Tibial artery (tissue), 4 donors: ENCODE measurements around the gene GRB7.

Source experiments
- DNase-seq, 2 donors: peaks; one replicate each; pipeline ENCODE4 v3.0.0-alpha.2; 2019
- H3K27ac ChIP-seq, 2 donors: fragments of 200-600 bp; sonication (generic) in 1 of 2; 1 replicate in 1 of 2; 2 replicates in 1 of 2; pipeline ENCODE4 v1.5.1; 2018 to 2019; ENCODE audit warnings: mild to moderate bottlenecking in 1 of 2
- H3K27me3 ChIP-seq, 2 donors: fragments of 200-600 bp; sonication (generic) in 1 of 2; one replicate each; pipeline versions ENCODE4 v1.5.1 to v1.6.0; 2016 to 2019
- H3K36me3 ChIP-seq, 3 donors: fragments of 200-600 bp; sonication (generic) in 2 of 3; one replicate each; pipeline ENCODE4 v1.5.1; 2016 to 2019; ENCODE audit warnings: mild to moderate bottlenecking in 2 of 3
- H3K4me1 ChIP-seq, 4 donors: fragments of 200-600 bp; sonication (generic) in 2 of 4; 1 replicate in 3 of 4; 2 replicates in 1 of 4; pipeline ENCODE4 v1.5.1; 2016 to 2019
- H3K4me3 ChIP-seq, 2 donors: fragments of 200-600 bp; sonication (generic) in 1 of 2; 1 replicate in 1 of 2; 2 replicates in 1 of 2; pipeline ENCODE4 v1.5.1; 2018 to 2019; ENCODE audit warnings: mild to moderate bottlenecking in 2 of 2
- H3K9me3 ChIP-seq, 3 donors: fragments of 200-600 bp; sonication (generic) in 1 of 3; one replicate each; pipeline ENCODE4 v1.5.1; 2016 to 2019
- CTCF ChIP-seq, 2 experiments: fragments of 200-600 bp in 1 of 2; fragments of 450-650 bp in 1 of 2; IDR thresholded peaks; one replicate each; pipeline ENCODE4 v1.5.1; 2017 to 2019; ENCODE audit warnings: antibody characterized with exemption in 2 of 2, mild to moderate bottlenecking in 1 of 2, moderate library complexity in 1 of 2
- intact Hi-C: fragments of 100-400 bp; cut with DNase I; formaldehyde crosslinking; loops from one replicate; pipeline ENCODE4 v1.15.0; 2023; ENCODE audit warnings: low total_unique reads

GRB7 gene

GRCh38 chr17:39756380-39757079, 18.8 kb downstream of the GRB7 start:
- Histone ChIP-seq H3K9me3 (no peaks in the 10 kb centered on the region), H3K27me3 (peaks cover 0 to 13% of the 10 kb centered on the region in 2 donors), H3K27ac (no peak overlapping the region), H3K4me3 (no peak overlapping the region), H3K36me3 (no peaks in the 10 kb centered on the region), H3K4me1 (peaks cover 0 to 21% (median 12%) of the 10 kb centered on the region in 4 donors)
- intact Hi-C loops, result loop anchor here (10.0 kb wide), 1 partner anchor 218 kb away; no protein-coding TSS in a partner anchor
- peak in 1 of 2 donors; percentile 45 for DNase-seq
- no peak for TF ChIP-seq CTCF (IDR thresholded peaks at IDR 0.05)

GRCh38 chr17:39757176-39757662, 19.5 kb downstream of the GRB7 start:
- no peak for TF ChIP-seq CTCF (IDR thresholded peaks at IDR 0.05)
- intact Hi-C loops, result loop anchor here (10.0 kb wide), 1 partner anchor 218 kb away; no protein-coding TSS in a partner anchor
- no peak overlapping the region for H3K27ac ChIP-seq
- H3K9me3 ChIP-seq, result no peaks in the 10 kb centered on the region
- peak in 1 of 2 donors; percentile 19 for DNase-seq
- H3K27me3 ChIP-seq, result peaks cover 0 to 17% of the 10 kb centered on the region in 2 donors
- H3K4me1 ChIP-seq, result peaks cover 0 to 21% (median 12%) of the 10 kb centered on the region in 4 donors
- H3K4me3 ChIP-seq, result no peak overlapping the region
- no peaks in the 10 kb centered on the region for H3K36me3 ChIP-seq

- H3K9me3 ChIP-seq, result no peaks in the 10 kb centered on the region
- H3K36me3 ChIP-seq, result no peaks in the 10 kb centered on the region
- no peak for DNase-seq
- peaks cover 0 to 21% of the 10 kb centered on the region in 2 donors for H3K27me3 ChIP-seq
- H3K27ac ChIP-seq, result no peak overlapping the region
- no peak for TF ChIP-seq CTCF (IDR thresholded peaks at IDR 0.05)
- H3K4me1 ChIP-seq, result peaks cover 0 to 17% (median 11%) of the 10 kb centered on the region in 4 donors
- intact Hi-C loops, result loop anchor here (10.0 kb wide), 1 partner anchor 217 kb away; no protein-coding TSS in a partner anchor
- H3K4me3 ChIP-seq, result no peak overlapping the region
Measured at GRCh38 chr17:39757931-39758873, 20.5 kb downstream of the GRB7 start.

GRCh38 chr17:39759204-39759603, 21.5 kb downstream of the GRB7 start:
- no peak overlapping the region for H3K27ac ChIP-seq
- intact Hi-C loops, result loop anchor here (10.0 kb wide), 1 partner anchor 216 kb away; no protein-coding TSS in a partner anchor

More at GRCh38 chr17:39759204-39759603, 21.5 kb downstream of the GRB7 start:
- peaks cover 0 to 8% (median 4%) of the 10 kb centered on the region in 4 donors for H3K4me1 ChIP-seq
- no peaks in the 10 kb centered on the region for H3K36me3 ChIP-seq
- TF ChIP-seq CTCF (IDR thresholded peaks at IDR 0.05), result no peak
- no peak overlapping the region for H3K4me3 ChIP-seq
- no peak for DNase-seq
- peaks cover 0 to 27% of the 10 kb centered on the region in 2 donors for H3K27me3 ChIP-seq
- no peaks in the 10 kb centered on the region for H3K9me3 ChIP-seq
